ENCODE results near the gene ADISSP. TPM values are rescaled to one million over a fixed set of nuclear protein-coding genes. Genes with fewer than 3 reads are reported as not detected.

The ADISSP gene
- total and polyA plus RNA-seq, 2 of the 13 experiments (the other 11 are each of a cell fraction or from before 2014, with no cell fraction given): 38.3 to 90.6 TPM

DNA sequence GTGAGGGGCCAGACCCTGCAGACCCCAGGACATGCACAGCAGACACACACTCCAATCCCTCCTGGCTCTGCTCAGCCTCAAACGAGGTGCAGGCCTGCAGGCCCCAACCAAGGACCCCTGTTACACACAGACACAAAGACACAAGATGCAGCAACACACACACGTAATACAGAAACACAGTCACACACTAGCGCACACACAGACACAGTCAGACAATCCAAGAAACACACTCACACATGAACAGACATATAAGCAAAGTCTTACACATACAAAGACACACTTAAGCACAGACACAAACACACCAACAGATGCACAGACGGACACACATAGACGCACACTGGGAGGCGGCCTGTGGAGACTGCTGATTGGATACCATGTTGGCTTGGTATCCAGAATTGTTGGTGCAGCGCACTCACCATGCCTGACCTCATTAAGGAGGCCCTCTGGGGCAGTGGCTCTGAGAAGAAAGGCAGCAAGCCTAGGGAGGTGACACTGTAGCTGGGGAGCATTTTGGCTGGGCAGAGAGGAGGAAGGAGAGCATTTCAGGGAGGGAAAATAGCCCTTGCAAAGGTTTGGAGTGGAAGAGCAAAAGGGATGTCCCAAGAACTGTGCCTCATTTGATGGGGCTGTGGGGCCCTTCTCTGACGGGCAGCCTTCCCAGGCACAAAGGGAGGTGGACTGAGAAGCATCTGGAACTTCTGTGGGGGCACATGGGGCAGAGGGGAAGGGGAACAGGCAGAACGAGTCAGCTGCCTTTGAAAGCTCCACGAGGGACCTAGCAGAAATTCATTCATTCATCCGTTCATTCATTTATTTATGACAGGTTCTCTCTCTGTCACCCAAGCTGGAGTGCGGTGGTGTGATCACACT lies 36.5 kb downstream of the ADISSP start (continued):
- TF ChIP-seq LCORL (IDR thresholded peaks at IDR 0.05) (0 out of 2 replicates have a peak, but pooled peaks have one; percentile 41), LCORL (CRISPR knock-in tag; IDR thresholded peaks at IDR 0.05) (no peak), GZF1 (CRISPR knock-in tag; IDR thresholded peaks at IDR 0.05) (no peak), ZSCAN31 (CRISPR knock-in tag; IDR thresholded peaks at IDR 0.05; ENCODE audit: low read depth) (no peak), HOXA5 (CRISPR knock-in tag; IDR thresholded peaks at IDR 0.05) (no peak), ZNF282 (IDR thresholded peaks at IDR 0.05; ENCODE audit: partially characterized antibody) (peak; percentile 81)
- TF ChIP-seq, protein P1, sequence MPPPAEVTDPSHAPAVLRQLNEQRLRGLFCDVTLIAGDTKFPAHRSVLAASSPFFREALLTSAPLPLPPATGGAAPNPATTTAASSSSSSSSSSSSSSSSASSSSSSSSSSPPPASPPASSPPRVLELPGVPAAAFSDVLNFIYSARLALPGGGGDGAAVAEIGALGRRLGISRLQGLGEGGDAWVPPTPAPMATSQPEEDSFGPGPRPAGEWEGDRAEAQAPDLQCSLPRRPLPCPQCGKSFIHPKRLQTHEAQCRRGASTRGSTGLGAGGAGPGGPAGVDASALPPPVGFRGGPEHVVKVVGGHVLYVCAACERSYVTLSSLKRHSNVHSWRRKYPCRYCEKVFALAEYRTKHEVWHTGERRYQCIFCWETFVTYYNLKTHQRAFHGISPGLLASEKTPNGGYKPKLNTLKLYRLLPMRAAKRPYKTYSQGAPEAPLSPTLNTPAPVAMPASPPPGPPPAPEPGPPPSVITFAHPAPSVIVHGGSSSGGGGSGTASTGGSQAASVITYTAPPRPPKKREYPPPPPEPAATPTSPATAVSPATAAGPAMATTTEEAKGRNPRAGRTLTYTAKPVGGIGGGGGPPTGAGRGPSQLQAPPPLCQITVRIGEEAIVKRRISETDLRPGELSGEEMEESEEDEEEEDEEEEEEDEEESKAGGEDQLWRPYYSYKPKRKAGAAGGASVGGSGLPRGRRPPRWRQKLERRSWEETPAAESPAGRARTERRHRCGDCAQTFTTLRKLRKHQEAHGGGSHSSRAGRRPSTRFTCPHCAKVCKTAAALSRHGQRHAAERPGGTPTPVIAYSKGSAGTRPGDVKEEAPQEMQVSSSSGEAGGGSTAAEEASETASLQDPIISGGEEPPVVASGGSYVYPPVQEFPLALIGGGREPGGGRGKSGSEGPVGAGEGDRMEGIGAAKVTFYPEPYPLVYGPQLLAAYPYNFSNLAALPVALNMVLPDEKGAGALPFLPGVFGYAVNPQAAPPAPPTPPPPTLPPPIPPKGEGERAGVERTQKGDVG (CRISPR knock-in tag; IDR thresholded peaks at IDR 0.05; ENCODE audit: borderline replicate concordance): no peak
- TF ChIP-seq, protein P2, sequence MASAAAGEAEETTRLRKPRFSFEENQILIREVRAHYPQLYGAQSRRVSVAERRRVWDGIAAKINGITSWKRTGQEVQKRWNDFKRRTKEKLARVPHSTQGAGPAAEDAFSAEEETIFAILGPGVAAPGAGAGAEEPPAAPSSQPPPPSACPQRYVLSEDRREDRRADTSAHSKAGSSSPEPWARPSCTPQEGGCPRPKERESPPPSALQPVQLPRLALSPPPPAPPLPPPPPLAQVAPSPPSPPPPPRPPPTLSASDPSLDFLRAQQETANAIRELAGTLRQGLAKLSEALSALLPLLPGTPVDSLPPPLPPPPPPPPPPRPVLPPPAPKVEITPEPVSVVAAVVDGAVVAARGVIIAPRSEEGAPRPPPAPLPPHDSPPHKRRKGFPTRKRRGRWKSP (CRISPR knock-in tag; IDR thresholded peaks at IDR 0.05): no peak
- TF ChIP-seq, protein P3, sequence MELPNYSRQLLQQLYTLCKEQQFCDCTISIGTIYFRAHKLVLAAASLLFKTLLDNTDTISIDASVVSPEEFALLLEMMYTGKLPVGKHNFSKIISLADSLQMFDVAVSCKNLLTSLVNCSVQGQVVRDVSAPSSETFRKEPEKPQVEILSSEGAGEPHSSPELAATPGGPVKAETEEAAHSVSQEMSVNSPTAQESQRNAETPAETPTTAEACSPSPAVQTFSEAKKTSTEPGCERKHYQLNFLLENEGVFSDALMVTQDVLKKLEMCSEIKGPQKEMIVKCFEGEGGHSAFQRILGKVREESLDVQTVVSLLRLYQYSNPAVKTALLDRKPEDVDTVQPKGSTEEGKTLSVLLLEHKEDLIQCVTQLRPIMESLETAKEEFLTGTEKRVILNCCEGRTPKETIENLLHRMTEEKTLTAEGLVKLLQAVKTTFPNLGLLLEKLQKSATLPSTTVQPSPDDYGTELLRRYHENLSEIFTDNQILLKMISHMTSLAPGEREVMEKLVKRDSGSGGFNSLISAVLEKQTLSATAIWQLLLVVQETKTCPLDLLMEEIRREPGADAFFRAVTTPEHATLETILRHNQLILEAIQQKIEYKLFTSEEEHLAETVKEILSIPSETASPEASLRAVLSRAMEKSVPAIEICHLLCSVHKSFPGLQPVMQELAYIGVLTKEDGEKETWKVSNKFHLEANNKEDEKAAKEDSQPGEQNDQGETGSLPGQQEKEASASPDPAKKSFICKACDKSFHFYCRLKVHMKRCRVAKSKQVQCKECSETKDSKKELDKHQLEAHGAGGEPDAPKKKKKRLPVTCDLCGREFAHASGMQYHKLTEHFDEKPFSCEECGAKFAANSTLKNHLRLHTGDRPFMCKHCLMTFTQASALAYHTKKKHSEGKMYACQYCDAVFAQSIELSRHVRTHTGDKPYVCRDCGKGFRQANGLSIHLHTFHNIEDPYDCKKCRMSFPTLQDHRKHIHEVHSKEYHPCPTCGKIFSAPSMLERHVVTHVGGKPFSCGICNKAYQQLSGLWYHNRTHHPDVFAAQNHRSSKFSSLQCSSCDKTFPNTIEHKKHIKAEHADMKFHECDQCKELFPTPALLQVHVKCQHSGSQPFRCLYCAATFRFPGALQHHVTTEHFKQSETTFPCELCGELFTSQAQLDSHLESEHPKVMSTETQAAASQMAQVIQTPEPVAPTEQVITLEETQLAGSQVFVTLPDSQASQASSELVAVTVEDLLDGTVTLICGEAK (IDR thresholded peaks at IDR 0.05): no peak
- TF ChIP-seq, protein P3 (CRISPR knock-in tag; IDR thresholded peaks at IDR 0.05): no peak

Data from HepG2 (cell line).